GM12892 (cell line): Measurements from ENCODE around the gene TTBK2.

Source experiments
- POLR2A ChIP-seq: IDR thresholded peaks from 2 replicates; pipeline ENCODE4 v1.6.1; 2011; ENCODE audit warnings: low read depth, low read length, control low read depth
- POLR2AphosphoS5 ChIP-seq: IDR thresholded peaks from 2 replicates; pipeline ENCODE4 v1.6.1; 2011; ENCODE audit warnings: low read depth, low read length, control low read depth
- TAF1 ChIP-seq: IDR thresholded peaks from 2 replicates; pipeline ENCODE4 v1.6.1; 2011; ENCODE audit warnings: low read depth, mild to moderate bottlenecking, control low read depth, low read length, borderline replicate concordance

DNA sequence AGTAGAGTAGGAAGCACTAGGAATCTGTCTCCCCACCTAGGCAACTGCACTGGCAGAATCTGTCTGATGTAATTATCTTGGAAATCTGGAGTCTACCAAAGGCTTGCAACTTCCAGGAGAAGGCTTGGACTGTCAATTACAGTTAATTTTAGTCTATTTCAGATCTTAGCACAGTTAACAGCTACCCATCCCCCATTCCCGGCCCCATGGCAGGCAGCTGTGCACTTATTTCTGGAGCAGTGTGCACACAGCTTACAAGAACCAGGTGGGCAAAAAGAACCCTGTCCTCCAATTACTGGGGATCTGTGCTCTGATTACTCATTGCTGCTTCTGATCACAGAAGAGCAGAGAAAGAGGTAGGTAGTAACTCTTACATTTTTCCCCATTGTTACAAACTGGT, 171.3 kb downstream of the TTBK2 start:
- no peak for TF ChIP-seq POLR2AphosphoS5
- no peak for TF ChIP-seq POLR2A
- no peak for TF ChIP-seq TAF1
